HepG2 (cell line): ENCODE data around the gene ROBO2.

Experiments
- MAZ ChIP-seq, 2 experiments: sonication (generic) in 1 of 2; formaldehyde crosslinking in 1 of 2; IDR thresholded peaks; 2 replicates each; pipeline versions ENCODE4 v1.5.0 to v1.6.1; 2012 to 2020; ENCODE audit warnings: low read depth in 2 of 2, mild to moderate bottlenecking in 2 of 2, borderline replicate concordance in 1 of 2, improper control_type of control experiment in 1 of 2, low read length in 1 of 2, missing genetic modification reagents in 1 of 2, moderate library complexity in 1 of 2
- SMAD1 ChIP-seq: sonication (generic); formaldehyde crosslinking; IDR thresholded peaks from 2 replicates; pipeline ENCODE4 v1.4.0; 2020; ENCODE audit warnings: missing genetic modification reagents, low read depth, mild to moderate bottlenecking, borderline replicate concordance
- ZNF460 ChIP-seq: sonication (generic); formaldehyde crosslinking; IDR thresholded peaks from 2 replicates; pipeline ENCODE4 v1.5.1; 2020; ENCODE audit warnings: missing genetic modification reagents, mild to moderate bottlenecking, borderline replicate concordance
- ZNF850 ChIP-seq: sonication (generic); formaldehyde crosslinking; conservative IDR thresholded peaks from 2 replicates; pipeline ENCODE4 v1.9.0; 2021; ENCODE audit warnings: mild to moderate bottlenecking, missing genetic modification reagents
- ZNF883 ChIP-seq: sonication (generic); formaldehyde crosslinking; IDR thresholded peaks from 2 replicates; pipeline ENCODE4 v1.5.1; 2020; ENCODE audit warnings: mild to moderate bottlenecking, missing genetic modification reagents; ENCODE audit errors: not compliant biosample characterization
- TF ChIP-seq, protein P1 (sequence below): sonication (generic); IDR thresholded peaks from 2 replicates; pipeline ENCODE4 v1.6.1; 2016; ENCODE audit warnings: low read depth, borderline replicate concordance

DNA sequence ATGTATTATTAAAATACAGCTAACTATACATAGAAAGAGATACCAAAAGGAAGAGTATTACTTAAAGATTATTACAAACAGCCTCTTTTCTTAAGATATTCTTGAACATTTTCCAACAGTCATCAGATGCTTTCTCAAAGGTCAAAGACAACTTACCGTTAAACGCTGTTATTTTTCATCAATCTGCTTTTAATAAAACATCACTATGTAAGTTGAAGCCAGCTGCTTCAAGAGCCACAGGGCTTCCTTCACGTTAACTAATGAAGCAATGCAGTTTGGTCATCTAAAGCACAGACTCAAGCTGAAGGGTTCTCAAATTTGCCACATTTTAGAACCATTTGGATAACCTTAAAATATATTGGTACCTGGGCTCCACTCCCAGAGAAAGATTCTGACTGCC is 578.8 kb downstream of the ROBO2 start:
- TF ChIP-seq, protein P1, sequence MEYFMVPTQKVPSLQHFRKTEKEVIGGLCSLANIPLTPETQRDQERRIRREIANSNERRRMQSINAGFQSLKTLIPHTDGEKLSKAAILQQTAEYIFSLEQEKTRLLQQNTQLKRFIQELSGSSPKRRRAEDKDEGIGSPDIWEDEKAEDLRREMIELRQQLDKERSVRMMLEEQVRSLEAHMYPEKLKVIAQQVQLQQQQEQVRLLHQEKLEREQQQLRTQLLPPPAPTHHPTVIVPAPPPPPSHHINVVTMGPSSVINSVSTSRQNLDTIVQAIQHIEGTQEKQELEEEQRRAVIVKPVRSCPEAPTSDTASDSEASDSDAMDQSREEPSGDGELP: no peak
- TF ChIP-seq MAZ (IDR thresholded peaks at IDR 0.05; ENCODE audit: borderline replicate concordance, low read depth, low read length): no peak
- no peak for TF ChIP-seq MAZ (CRISPR knock-in tag; IDR thresholded peaks at IDR 0.05; ENCODE audit: low read depth)
- TF ChIP-seq SMAD1: no peak
- TF ChIP-seq ZNF883: no peak
- TF ChIP-seq ZNF460 (CRISPR knock-in tag): no peak
- TF ChIP-seq ZNF850 (CRISPR knock-in tag): no peak
